PC-3 (cell line): ENCODE results near the gene AGBL1. TPM values are rescaled to one million over a fixed set of nuclear protein-coding genes. Genes with fewer than 3 reads are reported as not detected.

Experiments used
- ATAC-seq: fragments of 200-7000 bp; cut with Tn5 transposase; 2 replicates; pipeline ENCODE4 v1.9.1; 2020; ENCODE audit warnings: mild to moderate bottlenecking, moderate library complexity
- BruUV-seq: library from RNA; stranded (reverse); fragments of 400-500 nt; replicated peaks from 2 replicates; lab custom pipeline; 2021; lab: Mats Ljungman, UMichigan
- CTCF ChIA-PET: fragments of 300-600 bp; sonication (Branson Sonifier 250); formaldehyde crosslinking; loops from one replicate; lab custom pipeline; 2022; ENCODE audit warnings: antibody characterized with exemption; lab: Charles Lee
- POLR2A ChIA-PET: fragments of 300-600 bp; sonication (Branson Sonifier 250); formaldehyde crosslinking; loops from one replicate; lab custom pipeline; 2022; ENCODE audit warnings: antibody characterized with exemption; ENCODE audit not compliant: unreplicated experiment; lab: Charles Lee
- DNase-seq: peaks from one replicate; pipeline ENCODE4 v3.0.0-alpha.2; 2015
- H2AFZ ChIP-seq: fragments of 300-600 bp; sonication (generic); 2 replicates; pipeline ENCODE4 v1.6.0; 2016; ENCODE audit warnings: antibody characterized with exemption, low read length
- H3F3A ChIP-seq: fragments of 300-600 bp; sonication (generic); one replicate; pipeline ENCODE4 v1.6.0; 2017; ENCODE audit warnings: antibody characterized with exemption, low read length, control low read depth, mild to moderate bottlenecking; ENCODE audit not compliant: unreplicated experiment
- H3K27ac ChIP-seq: fragments of 300-600 bp; sonication (generic); 2 replicates; pipeline ENCODE4 v1.5.1; 2016; ENCODE audit warnings: mild to moderate bottlenecking, low read length
- H3K27me3 ChIP-seq: fragments of 300-600 bp; sonication (generic); 2 replicates; pipeline ENCODE4 v1.6.1; 2016; ENCODE audit warnings: low read length, mixed read lengths
- H3K36me3 ChIP-seq: fragments of 300-600 bp; sonication (generic); 2 replicates; pipeline ENCODE4 v1.6.1; 2016; ENCODE audit warnings: low read depth, mixed run types, low read length, mixed read lengths
- H3K4me1 ChIP-seq: fragments of 300-600 bp; sonication (generic); 2 replicates; pipeline ENCODE4 v1.5.1; 2016; ENCODE audit warnings: low read length; ENCODE audit not compliant: insufficient read depth
- H3K4me2 ChIP-seq: fragments of 300-600 bp; sonication (generic); 2 replicates; pipeline ENCODE4 v1.6.0; 2016; ENCODE audit warnings: low read length
- H3K4me3 ChIP-seq: fragments of 300-600 bp; sonication (generic); 2 replicates; pipeline ENCODE4 v1.5.1; 2016; ENCODE audit warnings: mild to moderate bottlenecking, low read length, mixed read lengths
- H3K79me2 ChIP-seq: fragments of 300-600 bp; sonication (generic); 2 replicates; pipeline ENCODE4 v1.6.1; 2017; ENCODE audit warnings: low read length, mixed read lengths
- H3K9ac ChIP-seq: fragments of 300-600 bp; sonication (generic); 2 replicates; pipeline ENCODE4 v1.6.0; 2016; ENCODE audit warnings: mild to moderate bottlenecking, low read length
- H3K9me2 ChIP-seq: fragments of 300-600 bp; sonication (generic); replicated peaks from 2 replicates; pipeline ENCODE4 v1.6.1; 2016; ENCODE audit warnings: mixed run types, low read length, mixed read lengths
- H3K9me3 ChIP-seq: fragments of 300-600 bp; sonication (generic); 2 replicates; pipeline ENCODE4 v1.6.1; 2016; ENCODE audit warnings: low read length, mixed read lengths
- H4K20me1 ChIP-seq: fragments of 300-600 bp; sonication (generic); 2 replicates; pipeline ENCODE4 v1.6.1; 2016; ENCODE audit warnings: low read length, mixed read lengths
- CTCF ChIP-seq: fragments of 300-600 bp; sonication (generic); conservative IDR thresholded peaks from 2 replicates; pipeline ENCODE4 v1.5.1; 2017; ENCODE audit warnings: antibody characterized with exemption, low read depth, mild to moderate bottlenecking, low read length
- EZH2 ChIP-seq: fragments of 300-600 bp; sonication (generic); IDR thresholded peaks from one replicate; pipeline ENCODE4 v1.6.1; 2017; ENCODE audit warnings: antibody characterized with exemption, mild to moderate bottlenecking, low read length; ENCODE audit not compliant: unreplicated experiment
- EZH2phosphoT487 ChIP-seq: fragments of 300-600 bp; sonication (generic); IDR thresholded peaks from 2 replicates; pipeline ENCODE4 v1.6.1; 2018; ENCODE audit warnings: mild to moderate bottlenecking, antibody characterized with exemption, low read length, borderline replicate concordance
- intact Hi-C: fragments of 100-400 bp; cut with micrococcal nuclease; formaldehyde crosslinking; loops from 2 replicates; pipeline ENCODE4 v1.9.0; 2023
- total RNA-seq: library from RNA; depleted of rRNA; stranded (reverse); fragments of >200 nt; gene quantifications from 2 replicates; pipeline ENCODE4 v1.2.3, GENCODE V29; 2014

The AGBL1 gene
- total RNA-seq, 1 experiment from 2014 or later = not detected

GRCh38 chr15:86759800-86760523, 680.3 kb downstream of the AGBL1 start:
- DNase-seq (no peak), ATAC-seq (no peak)
- TF ChIP-seq CTCF = no peak
- no peak for TF ChIP-seq EZH2
- no peak for TF ChIP-seq EZH2phosphoT487
- Histone ChIP-seq H4K20me1 (no peaks in the 10 kb centered on the region), H3K4me1 (no peaks in the 10 kb centered on the region), H3K27me3 (no peaks in the 10 kb centered on the region), H3F3A (no peaks in the 10 kb centered on the region), H3K9me2 (no peaks in the 10 kb centered on the region), H3K36me3 (no peaks in the 10 kb centered on the region), H2AFZ (no peak overlapping the region), H3K9ac (no peak overlapping the region), H3K79me2 (no peaks in the 10 kb centered on the region), H3K4me3 (no peak overlapping the region), H3K9me3 (no peaks in the 10 kb centered on the region), H3K4me2 (no peak overlapping the region), H3K27ac (no peak overlapping the region)
- BruUV-seq = no TSS peak
- intact Hi-C loops = no loop called here
- CTCF ChIA-PET = no interaction called here
- POLR2A ChIA-PET = no interaction called here

- H3F3A ChIP-seq = no peaks in the 10 kb centered on the region
- BruUV-seq = no TSS peak
- ChIA-PET POLR2A (no interaction called here), CTCF (no interaction called here)
- DNase-seq = no peak
- intact Hi-C loops = no loop called here
- H3K27me3 ChIP-seq = no peaks in the 10 kb centered on the region
- H3K9me2 ChIP-seq = no peaks in the 10 kb centered on the region
- no peak for TF ChIP-seq EZH2phosphoT487
- TF ChIP-seq EZH2 = no peak
- no peak for TF ChIP-seq CTCF
- no peak overlapping the region for H3K9ac ChIP-seq
- H3K79me2 ChIP-seq = no peaks in the 10 kb centered on the region
- H3K9me3 ChIP-seq = no peaks in the 10 kb centered on the region
- H3K4me1 ChIP-seq = no peaks in the 10 kb centered on the region
- H3K4me2 ChIP-seq = no peak overlapping the region
- no peak for ATAC-seq
- H3K36me3 ChIP-seq = no peaks in the 10 kb centered on the region
- H4K20me1 ChIP-seq = no peaks in the 10 kb centered on the region
- no peak overlapping the region for H3K4me3 ChIP-seq
- H3K27ac ChIP-seq = no peak overlapping the region
- H2AFZ ChIP-seq = no peak overlapping the region
Observed at GRCh38 chr15:86762874-86763273, 683.2 kb downstream of the AGBL1 start.

GRCh38 chr15:86764021-86764420, 684.4 kb downstream of the AGBL1 start:
- H3K4me3 ChIP-seq = no peak overlapping the region
- TF ChIP-seq EZH2 (no peak), CTCF (no peak), EZH2phosphoT487 (no peak)
- H3K27me3 ChIP-seq = no peaks in the 10 kb centered on the region
- H3K4me1 ChIP-seq = no peaks in the 10 kb centered on the region
- H3K79me2 ChIP-seq = no peaks in the 10 kb centered on the region
- ATAC-seq = no peak
- H2AFZ ChIP-seq = no peak overlapping the region
- H3K27ac ChIP-seq = no peak overlapping the region
- H3K9me2 ChIP-seq = no peaks in the 10 kb centered on the region
- intact Hi-C loops = no loop called here
- H4K20me1 ChIP-seq = no peaks in the 10 kb centered on the region
- no peaks in the 10 kb centered on the region for H3K9me3 ChIP-seq
- CTCF ChIA-PET = no interaction called here
- no peak overlapping the region for H3K9ac ChIP-seq
- DNase-seq = no peak
- no peaks in the 10 kb centered on the region for H3K36me3 ChIP-seq
- BruUV-seq = no TSS peak
- H3F3A ChIP-seq = no peaks in the 10 kb centered on the region
- POLR2A ChIA-PET = no interaction called here
- no peak overlapping the region for H3K4me2 ChIP-seq
